HG03060 (cell line): Measurements from ENCODE around the gene MED15.

ENCODE experiments used
- ATAC-seq: cut with Tn5 transposase; IDR thresholded peaks from one replicate; pipeline ENCODE4 v1.9.1; 2021; ENCODE audit warnings: low read depth, moderate number of reproducible peaks; ENCODE audit not compliant: unreplicated experiment

MED15 gene

GRCh38 chr22:20579273-20580120 is 72.1 kb downstream of the MED15 start:
- ATAC-seq, result no peak

DNA sequence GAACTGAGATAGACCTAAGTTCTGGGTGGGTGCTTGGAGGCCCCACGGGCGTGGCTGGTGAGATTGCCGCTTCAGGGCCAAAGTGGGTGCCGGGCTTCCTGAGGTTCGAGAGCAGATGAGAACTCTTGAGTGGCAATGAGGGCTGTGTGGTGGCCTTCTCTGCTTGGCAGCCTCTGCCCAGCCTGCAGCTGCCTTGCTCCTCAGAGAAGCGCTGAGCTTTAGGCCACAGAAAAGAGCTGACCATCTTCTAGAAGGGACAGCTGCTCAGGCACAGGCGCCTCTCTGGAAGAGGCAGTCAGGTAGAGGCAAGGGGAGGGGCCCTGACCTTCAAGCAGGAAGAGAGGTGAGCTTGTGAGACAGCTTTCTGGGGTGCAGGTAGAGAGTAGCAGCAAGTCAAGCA is 72.8 kb downstream of the MED15 start:
- no peak for ATAC-seq

GRCh38 chr22:20580611-20581502 is 73.4 kb downstream of the MED15 start:
- no peak for ATAC-seq

DNA sequence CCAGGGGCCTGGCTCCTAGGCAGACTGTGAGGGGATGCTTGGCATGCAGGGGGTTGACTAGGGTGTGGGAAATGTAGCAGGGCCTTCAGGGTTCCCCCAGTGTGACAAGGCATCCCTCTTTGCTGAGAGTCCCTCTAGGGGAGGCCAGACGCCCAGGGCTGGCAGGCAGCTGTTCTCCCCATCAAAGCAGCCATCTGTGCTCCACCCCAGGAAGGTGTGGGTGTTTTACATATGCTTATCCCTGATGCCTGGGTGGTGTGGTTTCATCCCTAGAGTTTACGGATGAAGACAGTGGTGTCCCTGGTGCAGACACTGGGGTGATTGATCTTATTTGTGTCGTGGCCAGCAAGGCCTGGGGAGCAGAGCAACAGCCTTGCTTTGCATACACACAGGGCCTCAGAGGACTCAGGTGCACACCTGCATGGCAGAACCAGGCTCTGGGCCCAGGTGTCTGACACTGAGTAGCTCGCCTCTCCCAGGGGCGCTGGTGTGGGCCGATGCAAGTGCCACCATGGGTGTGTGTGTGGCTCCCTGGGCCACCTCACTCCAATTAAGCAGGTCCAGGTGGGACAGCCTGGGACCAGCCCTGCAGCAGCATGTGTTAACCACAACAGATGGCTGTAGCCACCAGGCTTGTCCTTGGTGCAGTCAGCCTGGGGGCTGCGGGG is 74.2 kb downstream of the MED15 start:
- ATAC-seq, result no peak

DNA sequence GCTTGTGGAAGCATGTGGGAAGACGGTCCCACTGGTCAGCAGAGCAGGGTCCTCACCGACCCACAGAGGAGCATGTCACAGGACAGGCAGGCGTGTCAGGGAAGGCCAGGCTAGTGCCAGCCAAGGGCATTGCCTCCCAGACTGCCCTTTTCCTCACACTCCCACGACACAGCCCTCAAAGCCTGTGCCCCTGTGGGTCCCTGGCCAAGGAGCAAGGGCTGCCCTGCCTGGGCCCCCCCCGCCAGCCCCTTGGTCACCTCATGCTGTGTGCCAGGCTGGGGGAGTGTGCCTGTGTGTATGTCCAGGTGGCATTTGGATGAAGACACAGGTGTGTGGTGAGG is 74.7 kb downstream of the MED15 start:
- ATAC-seq, result no peak

- no peak for ATAC-seq
Observed at GRCh38 chr22:20582520-20583361, 75.3 kb downstream of the MED15 start.

- ATAC-seq, result no peak
Observed at GRCh38 chr22:20583471-20583922, 76.1 kb downstream of the MED15 start.

- no peak for ATAC-seq
Observed at GRCh38 chr22:20584029-20584871, 76.8 kb downstream of the MED15 start.

GRCh38 chr22:20584872-20585638 is 77.6 kb downstream of the MED15 start:
- ATAC-seq, result no peak

- no peak for ATAC-seq
Observed at GRCh38 chr22:20585639-20586402, 78.4 kb downstream of the MED15 start.

- no peak for ATAC-seq
Observed at GRCh38 chr22:20586403-20586745, 79.0 kb downstream of the MED15 start.

DNA sequence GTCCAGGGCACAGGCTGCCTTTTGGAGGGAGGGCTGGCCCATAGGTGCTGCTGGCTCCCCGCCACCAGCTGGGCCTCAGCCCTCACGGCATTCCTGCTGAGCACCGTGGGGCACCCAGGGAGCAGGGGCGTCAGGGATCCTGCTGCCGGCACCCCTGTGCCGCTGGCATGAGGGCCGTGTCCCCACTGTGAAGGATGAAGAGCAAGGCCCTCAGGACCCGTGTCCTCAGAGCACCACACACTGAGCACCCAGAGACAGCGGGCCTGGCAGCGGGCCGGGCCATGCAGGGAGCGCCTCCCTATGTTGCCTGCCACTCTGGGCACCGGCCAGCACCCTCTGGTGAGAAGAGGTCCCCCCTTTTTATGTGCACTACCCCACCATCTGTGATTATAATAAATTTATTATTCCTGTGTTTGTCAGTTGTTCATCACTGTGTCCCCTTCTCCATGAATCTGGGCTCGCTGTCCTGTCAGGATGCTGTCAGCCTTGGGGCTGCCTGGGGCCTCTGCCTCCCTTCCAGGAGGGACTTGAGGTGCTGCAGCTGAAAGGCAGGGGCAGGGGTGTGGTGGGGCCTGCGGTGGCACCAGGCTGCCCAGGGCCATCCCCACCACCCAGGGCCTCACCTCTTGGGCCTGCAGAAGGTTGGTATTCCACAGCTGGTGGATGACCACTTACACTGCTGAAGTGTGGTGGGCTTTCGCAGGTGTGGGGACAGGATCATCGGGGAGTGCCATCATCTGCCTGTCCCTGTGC is 80.0 kb downstream of the MED15 start:
- ATAC-seq, result no peak

DNA sequence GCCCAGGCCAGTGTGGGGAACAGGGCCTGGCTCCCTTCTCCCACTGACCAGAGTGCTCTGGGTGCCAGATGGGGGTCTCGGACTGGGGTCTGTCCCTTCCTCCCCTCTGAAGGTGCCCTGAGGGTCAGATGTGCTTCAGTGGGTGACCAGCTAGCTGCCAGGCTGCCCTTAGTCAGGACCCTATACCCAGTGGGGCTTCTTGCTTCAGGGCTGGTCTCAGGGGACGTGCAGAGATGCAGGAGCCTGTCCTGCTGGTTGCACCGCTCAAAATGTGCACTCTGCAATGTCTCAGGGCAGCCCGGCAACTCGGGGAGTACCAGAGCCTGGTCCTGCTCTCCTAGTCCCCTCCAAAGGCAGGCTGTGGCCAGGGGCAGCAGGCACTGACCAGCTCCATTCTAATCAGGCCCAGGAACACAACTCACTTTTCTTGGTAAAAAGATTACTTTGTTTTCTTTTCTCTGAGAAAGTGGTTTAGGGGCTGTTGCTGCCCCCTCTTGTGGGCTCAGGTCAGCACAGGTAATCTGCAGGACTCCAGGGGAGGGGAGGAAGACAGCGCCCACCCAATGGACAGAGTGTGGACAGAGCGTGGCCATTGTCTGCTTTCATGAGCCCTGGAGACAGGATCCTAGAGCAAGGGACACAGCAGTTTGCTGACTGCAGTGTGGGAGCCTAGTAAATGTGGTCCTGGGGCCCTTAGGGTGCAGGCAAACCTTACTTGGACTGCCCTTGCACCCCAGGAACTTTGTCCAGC is 80.9 kb downstream of the MED15 start:
- ATAC-seq, result no peak

DNA sequence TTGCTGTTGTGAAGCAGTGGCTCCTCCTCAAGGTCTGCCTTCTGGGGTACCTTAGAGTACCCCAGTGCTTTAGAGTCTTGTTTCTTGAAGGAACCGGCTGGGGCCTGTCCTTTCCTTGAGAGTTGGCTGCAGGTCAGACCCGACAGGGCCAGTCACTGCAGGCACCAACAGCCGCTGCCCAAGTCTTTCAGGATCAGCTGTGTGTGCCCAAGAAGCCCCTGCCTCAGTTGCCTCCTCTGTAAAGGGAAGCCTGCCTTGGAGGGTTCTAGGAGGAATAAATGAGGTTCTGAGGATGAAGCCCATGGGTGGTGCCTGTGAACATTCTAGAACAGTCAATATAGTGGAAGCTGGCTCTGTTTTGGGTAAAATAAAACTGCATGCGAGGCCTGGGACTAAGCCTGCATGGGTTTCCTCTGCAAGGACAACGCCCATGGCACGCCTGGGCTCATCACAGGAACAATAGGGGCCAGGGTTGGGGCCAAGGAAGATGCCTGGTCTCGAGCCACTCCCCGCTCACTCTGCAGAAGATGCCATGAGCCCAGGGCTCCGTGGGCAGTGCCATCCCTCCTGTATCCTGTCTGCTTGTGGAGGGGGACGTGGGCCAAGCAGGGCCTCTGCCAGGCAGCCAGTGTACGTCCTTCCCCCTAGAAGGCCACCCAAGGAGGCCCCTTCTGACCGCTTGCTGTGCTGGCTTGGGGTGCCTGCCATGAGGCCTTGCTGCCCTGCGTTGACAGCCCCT is 81.6 kb downstream of the MED15 start:
- ATAC-seq, result no peak

GRCh38 chr22:20589614-20590476 is 82.4 kb downstream of the MED15 start:
- ATAC-seq, result no peak
